Measurements from ENCODE around the gene TBC1D14.

DNA sequence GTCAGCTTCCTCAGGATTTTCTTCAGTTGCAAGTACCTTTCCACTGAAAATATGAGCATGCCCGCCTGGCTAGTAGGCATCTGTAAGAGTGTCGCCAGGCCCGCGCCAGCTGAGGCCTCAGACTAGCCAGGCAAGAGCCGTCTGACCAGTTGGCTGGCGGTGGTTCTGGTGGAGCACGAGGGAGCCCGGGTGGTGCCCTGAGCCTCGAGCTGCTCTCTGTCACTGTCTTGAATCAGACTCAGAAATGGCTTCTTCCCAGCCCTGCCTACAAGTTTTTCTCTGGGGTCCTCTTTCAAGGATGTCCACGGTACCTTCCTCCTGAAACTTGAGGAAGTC, 146.3 kb downstream of the TBC1D14 start:
- TF ChIP-seq POLR2A (IDR thresholded peaks at IDR 0.05): no peak
- TF ChIP-seq, protein P1, sequence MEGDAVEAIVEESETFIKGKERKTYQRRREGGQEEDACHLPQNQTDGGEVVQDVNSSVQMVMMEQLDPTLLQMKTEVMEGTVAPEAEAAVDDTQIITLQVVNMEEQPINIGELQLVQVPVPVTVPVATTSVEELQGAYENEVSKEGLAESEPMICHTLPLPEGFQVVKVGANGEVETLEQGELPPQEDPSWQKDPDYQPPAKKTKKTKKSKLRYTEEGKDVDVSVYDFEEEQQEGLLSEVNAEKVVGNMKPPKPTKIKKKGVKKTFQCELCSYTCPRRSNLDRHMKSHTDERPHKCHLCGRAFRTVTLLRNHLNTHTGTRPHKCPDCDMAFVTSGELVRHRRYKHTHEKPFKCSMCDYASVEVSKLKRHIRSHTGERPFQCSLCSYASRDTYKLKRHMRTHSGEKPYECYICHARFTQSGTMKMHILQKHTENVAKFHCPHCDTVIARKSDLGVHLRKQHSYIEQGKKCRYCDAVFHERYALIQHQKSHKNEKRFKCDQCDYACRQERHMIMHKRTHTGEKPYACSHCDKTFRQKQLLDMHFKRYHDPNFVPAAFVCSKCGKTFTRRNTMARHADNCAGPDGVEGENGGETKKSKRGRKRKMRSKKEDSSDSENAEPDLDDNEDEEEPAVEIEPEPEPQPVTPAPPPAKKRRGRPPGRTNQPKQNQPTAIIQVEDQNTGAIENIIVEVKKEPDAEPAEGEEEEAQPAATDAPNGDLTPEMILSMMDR (IDR thresholded peaks at IDR 0.05): no peak

Data from transverse colon (tissue), 3 donors.